Liver (tissue), 9 donors: ENCODE results near the gene OBI1. TPM values are rescaled to one million over a fixed set of nuclear protein-coding genes. Genes with fewer than 3 reads are reported as not detected.

Experiments used
- DNase-seq: peaks from one replicate; pipeline ENCODE4 v3.0.0-alpha.2; 2017; ENCODE audit warnings: low spot score
- H3K27ac ChIP-seq, 2 donors: one replicate each; pipeline ENCODE4 v1.7.0; 2013; ENCODE audit warnings: inconsistent platforms in 2 of 2, low read length in 2 of 2, control low read depth in 1 of 2, low read depth in 1 of 2, mild to moderate bottlenecking in 1 of 2
- H3K27me3 ChIP-seq, 4 donors: one replicate each; pipeline versions ENCODE4 v1.6.1 to v1.7.0; 2013; ENCODE audit warnings: low read length in 3 of 4, inconsistent platforms in 1 of 4, mild to moderate bottlenecking in 1 of 4, moderate library complexity in 1 of 4; ENCODE audit not compliant: control insufficient read depth in 4 of 4, insufficient read depth in 4 of 4
- H3K36me3 ChIP-seq, 4 donors: one replicate each; pipeline versions ENCODE4 v1.6.1 to v1.7.0; 2013; ENCODE audit warnings: low read length in 3 of 4, mild to moderate bottlenecking in 3 of 4, low read depth in 1 of 4, moderate library complexity in 1 of 4; ENCODE audit not compliant: control insufficient read depth in 4 of 4, insufficient read depth in 3 of 4
- H3K4me1 ChIP-seq, 4 donors: one replicate each; pipeline versions ENCODE4 v1.6.1 to v1.7.0; 2013; ENCODE audit warnings: low read length in 3 of 4, mild to moderate bottlenecking in 3 of 4, moderate library complexity in 1 of 4; ENCODE audit not compliant: control insufficient read depth in 4 of 4, insufficient read depth in 4 of 4
- H3K4me3 ChIP-seq, 3 donors: one replicate each; pipeline versions ENCODE4 v1.6.1 to v1.7.0; 2013; ENCODE audit warnings: low read length in 3 of 3, control low read depth in 1 of 3, low read depth in 1 of 3, mild to moderate bottlenecking in 1 of 3
- H3K9ac ChIP-seq, 2 donors: one replicate each; pipeline ENCODE4 v1.7.0; 2013; ENCODE audit warnings: low read length in 2 of 2, mild to moderate bottlenecking in 2 of 2, moderate library complexity in 2 of 2, control low read depth in 1 of 2, low read depth in 1 of 2
- H3K9me3 ChIP-seq, 4 donors: one replicate each; pipeline versions ENCODE4 v1.6.1 to v1.7.0; 2013; ENCODE audit warnings: low read length in 3 of 4; ENCODE audit not compliant: control insufficient read depth in 4 of 4
- EGR1 ChIP-seq, 2 donors: IDR thresholded peaks; 2 replicates each; pipeline ENCODE4 v1.6.1; 2016 to 2018; ENCODE audit warnings: antibody characterized with exemption in 2 of 2, low read depth in 2 of 2
- FOXA2 ChIP-seq: IDR thresholded peaks from 2 replicates; pipeline ENCODE4 v1.6.1; 2016; ENCODE audit warnings: antibody characterized with exemption
- GABPA ChIP-seq, 2 donors: IDR thresholded peaks in 1 of 2; conservative IDR thresholded peaks in 1 of 2; 2 replicates each; pipeline ENCODE4 v1.6.1; 2016; ENCODE audit warnings: antibody characterized with exemption in 2 of 2, mild to moderate bottlenecking in 1 of 2, moderate library complexity in 1 of 2
- HNF4A ChIP-seq, 2 donors: conservative IDR thresholded peaks; 2 replicates each; pipeline ENCODE4 v1.6.1; 2016; ENCODE audit warnings: antibody characterized with exemption in 2 of 2, mild to moderate bottlenecking in 2 of 2
- HNF4G ChIP-seq: IDR thresholded peaks from 2 replicates; pipeline ENCODE4 v1.6.1; 2016; ENCODE audit warnings: antibody characterized with exemption
- JUND ChIP-seq, 2 donors: IDR thresholded peaks; 2 replicates each; pipeline ENCODE4 v1.6.1; 2016; ENCODE audit warnings: antibody characterized with exemption in 2 of 2
- NR2F2 ChIP-seq: IDR thresholded peaks from 2 replicates; pipeline ENCODE4 v1.6.1; 2016; ENCODE audit warnings: antibody characterized with exemption
- RXRA ChIP-seq, 2 donors: IDR thresholded peaks; 2 replicates each; pipeline ENCODE4 v1.6.1; 2017 to 2018; ENCODE audit warnings: antibody characterized with exemption in 2 of 2, mild to moderate bottlenecking in 1 of 2
- SP1 ChIP-seq: IDR thresholded peaks from 2 replicates; pipeline ENCODE4 v1.6.1; 2018; ENCODE audit warnings: antibody characterized with exemption, mild to moderate bottlenecking
- TAF1 ChIP-seq: conservative IDR thresholded peaks from 2 replicates; pipeline ENCODE4 v1.6.1; 2016; ENCODE audit warnings: antibody characterized with exemption, mild to moderate bottlenecking
- YY1 ChIP-seq: IDR thresholded peaks from 2 replicates; pipeline ENCODE4 v1.6.1; 2016; ENCODE audit warnings: antibody characterized with exemption, mild to moderate bottlenecking
- WGBS: extraction: QIAGEN DNeasy Blood & Tissue Kit; methylation state at CpG from one replicate; pipeline ENCODE4 v1.1.7; 2013; 5-methylcytosine and 5-hydroxymethylcytosine counted together
- polyA plus RNA-seq, 2 donors: library from polyadenylated mRNA; stranded (reverse) in 1 of 2; unstranded in 1 of 2; fragments of 200-250 nt in 1 of 2; fragments of >200 nt in 1 of 2; fragmentation: Nextera tagmentation in 1 of 2; extraction: Ambion mirVana in 1 of 2; gene quantifications; one replicate each; pipeline versions ENCODE4 v1.2.1 to v1.2.3, GENCODE V29; 2013 to 2015
- total RNA-seq, 2 donors: library from RNA; depleted of rRNA; stranded (reverse); fragments of >200 nt; gene quantifications; one replicate each; pipeline ENCODE4 v1.2.3, GENCODE V29; 2014
- TF ChIP-seq, protein P1 (sequence below): IDR thresholded peaks from 2 replicates; pipeline ENCODE4 v1.6.1; 2016; ENCODE audit warnings: antibody characterized with exemption
- TF ChIP-seq, protein P2 (sequence below): IDR thresholded peaks from 2 replicates; pipeline ENCODE4 v1.6.1; 2016; ENCODE audit warnings: antibody characterized with exemption
- TF ChIP-seq, protein P3 (sequence below): fragments of 150-350 bp; IDR thresholded peaks from 2 replicates; pipeline ENCODE4 v1.5.1; 2017; ENCODE audit warnings: improper control_type of control experiment, low read depth, low read length; ENCODE audit not compliant: missing input control
- TF ChIP-seq, protein P4 (sequence below): IDR thresholded peaks from 2 replicates; pipeline ENCODE4 v1.6.1; 2016; ENCODE audit warnings: antibody characterized with exemption
- donor health status: healthy.
- donor health status: healthy.
- donor health status: healthy.
- donor health status: healthy.
- donor health status: healthy.

The OBI1 gene
- total and polyA plus RNA-seq, 4 donors: 1.7 to 8.9 (median 3.0) TPM

DNA sequence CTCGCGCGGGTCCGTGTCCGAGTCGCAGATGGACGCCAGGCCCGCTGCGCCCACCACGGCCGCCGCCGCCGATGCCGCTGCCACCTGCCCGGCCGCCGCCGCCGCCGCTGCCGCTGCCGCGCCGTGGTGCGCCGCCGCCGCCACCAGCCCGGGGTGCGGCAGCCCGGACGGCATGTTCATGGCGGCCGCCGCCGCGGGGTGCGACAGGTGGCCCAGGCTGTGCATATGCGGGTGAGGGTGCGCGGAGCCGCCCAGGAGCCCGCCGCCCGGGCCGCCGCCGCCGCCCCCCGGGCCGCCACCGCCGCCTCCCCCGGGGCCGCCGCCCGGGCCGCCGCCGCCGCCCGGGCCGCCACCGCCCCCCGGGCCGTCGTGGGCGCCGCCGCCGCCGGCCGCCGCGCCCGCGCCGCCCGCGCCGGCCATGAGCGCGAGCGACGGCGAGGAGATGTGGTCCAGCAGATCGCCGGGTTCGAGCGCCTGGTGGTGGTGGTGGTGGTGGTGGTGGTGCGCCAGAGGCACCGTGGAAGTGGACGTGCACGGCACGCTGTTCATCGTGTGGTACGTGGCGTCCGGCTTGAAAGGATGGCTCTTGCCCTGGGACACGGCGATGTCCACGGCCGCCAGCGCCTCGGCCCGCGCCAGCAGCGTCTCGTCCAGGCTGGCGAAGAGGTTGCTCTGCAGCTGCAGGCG lies 56.9 kb downstream of the OBI1 start:
- Histone ChIP-seq H3K4me3 (peak overlapping the region in 1 of 3 donors; percentile 31), H3K9me3 (peaks cover 0 to 9% (median 1%) of the 10 kb centered on the region in 4 donors), H3K27me3 (peaks cover 6 to 29% (median 22%) of the 10 kb centered on the region in 4 donors), H3K36me3 (no peaks in the 10 kb centered on the region), H3K9ac (no peak overlapping the region), H3K4me1 (peaks cover 6 to 32% (median 19%) of the 10 kb centered on the region in 4 donors), H3K27ac (no peak overlapping the region)
- no peak for DNase-seq
- WGBS: 5% methylated on average over 111 of the region's 112 CpGs
- TF ChIP-seq TAF1 (no peak), SP1 (no peak), HNF4A (conservative IDR thresholded peaks at IDR 0.05) (no peak), NR2F2 (no peak), RXRA (IDR thresholded peaks at IDR 0.05) (no peak), EGR1 (IDR thresholded peaks at IDR 0.05; ENCODE audit: low read depth in 2 of 2) (no peak)
- TF ChIP-seq, protein P1, sequence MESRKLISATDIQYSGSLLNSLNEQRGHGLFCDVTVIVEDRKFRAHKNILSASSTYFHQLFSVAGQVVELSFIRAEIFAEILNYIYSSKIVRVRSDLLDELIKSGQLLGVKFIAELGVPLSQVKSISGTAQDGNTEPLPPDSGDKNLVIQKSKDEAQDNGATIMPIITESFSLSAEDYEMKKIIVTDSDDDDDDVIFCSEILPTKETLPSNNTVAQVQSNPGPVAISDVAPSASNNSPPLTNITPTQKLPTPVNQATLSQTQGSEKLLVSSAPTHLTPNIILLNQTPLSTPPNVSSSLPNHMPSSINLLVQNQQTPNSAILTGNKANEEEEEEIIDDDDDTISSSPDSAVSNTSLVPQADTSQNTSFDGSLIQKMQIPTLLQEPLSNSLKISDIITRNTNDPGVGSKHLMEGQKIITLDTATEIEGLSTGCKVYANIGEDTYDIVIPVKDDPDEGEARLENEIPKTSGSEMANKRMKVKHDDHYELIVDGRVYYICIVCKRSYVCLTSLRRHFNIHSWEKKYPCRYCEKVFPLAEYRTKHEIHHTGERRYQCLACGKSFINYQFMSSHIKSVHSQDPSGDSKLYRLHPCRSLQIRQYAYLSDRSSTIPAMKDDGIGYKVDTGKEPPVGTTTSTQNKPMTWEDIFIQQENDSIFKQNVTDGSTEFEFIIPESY: no peak

DNA sequence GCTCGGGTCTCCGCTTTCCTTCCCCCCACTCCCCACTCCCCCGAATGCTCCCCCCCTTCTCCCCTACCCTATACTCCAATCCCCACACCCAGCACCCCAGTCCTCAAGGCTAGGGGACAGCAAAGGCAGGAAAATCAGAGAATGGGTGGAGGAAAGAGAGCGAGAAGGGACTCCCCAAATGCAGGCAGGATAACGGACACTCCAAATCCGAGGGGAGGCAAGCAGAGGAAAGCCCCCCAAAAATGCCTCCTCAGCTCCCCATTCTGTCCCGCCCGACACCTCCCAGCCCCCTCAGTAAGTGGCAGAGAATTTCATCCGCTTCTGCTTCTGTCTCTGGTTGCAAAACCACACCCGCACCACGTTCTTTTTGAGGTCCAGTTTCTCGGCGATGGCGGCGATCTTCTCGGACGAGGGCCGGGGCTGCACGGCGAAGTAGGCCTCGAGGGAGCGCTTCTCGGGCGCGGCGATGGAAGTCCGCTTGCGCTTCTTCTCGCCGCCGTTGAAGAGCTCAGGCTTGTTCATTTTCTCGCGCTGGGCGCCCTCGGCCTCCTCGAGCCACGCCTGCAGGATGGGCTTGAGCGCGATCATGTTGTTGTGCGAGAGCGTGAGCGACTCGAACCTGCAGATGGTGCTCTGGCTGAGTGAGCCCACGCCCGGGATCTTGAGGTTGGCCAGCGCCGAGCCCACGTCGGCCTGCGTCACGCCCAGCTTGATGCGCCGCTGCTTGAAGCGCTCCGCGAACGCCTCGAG lies 57.7 kb downstream of the OBI1 start:
- no peak overlapping the region for H3K9ac ChIP-seq
- no peak for TF ChIP-seq RXRA (IDR thresholded peaks at IDR 0.05)
- no peak for TF ChIP-seq JUND (IDR thresholded peaks at IDR 0.05)
- TF ChIP-seq, protein P2, sequence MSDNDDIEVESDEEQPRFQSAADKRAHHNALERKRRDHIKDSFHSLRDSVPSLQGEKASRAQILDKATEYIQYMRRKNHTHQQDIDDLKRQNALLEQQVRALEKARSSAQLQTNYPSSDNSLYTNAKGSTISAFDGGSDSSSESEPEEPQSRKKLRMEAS: no peak
- TF ChIP-seq, protein P3, sequence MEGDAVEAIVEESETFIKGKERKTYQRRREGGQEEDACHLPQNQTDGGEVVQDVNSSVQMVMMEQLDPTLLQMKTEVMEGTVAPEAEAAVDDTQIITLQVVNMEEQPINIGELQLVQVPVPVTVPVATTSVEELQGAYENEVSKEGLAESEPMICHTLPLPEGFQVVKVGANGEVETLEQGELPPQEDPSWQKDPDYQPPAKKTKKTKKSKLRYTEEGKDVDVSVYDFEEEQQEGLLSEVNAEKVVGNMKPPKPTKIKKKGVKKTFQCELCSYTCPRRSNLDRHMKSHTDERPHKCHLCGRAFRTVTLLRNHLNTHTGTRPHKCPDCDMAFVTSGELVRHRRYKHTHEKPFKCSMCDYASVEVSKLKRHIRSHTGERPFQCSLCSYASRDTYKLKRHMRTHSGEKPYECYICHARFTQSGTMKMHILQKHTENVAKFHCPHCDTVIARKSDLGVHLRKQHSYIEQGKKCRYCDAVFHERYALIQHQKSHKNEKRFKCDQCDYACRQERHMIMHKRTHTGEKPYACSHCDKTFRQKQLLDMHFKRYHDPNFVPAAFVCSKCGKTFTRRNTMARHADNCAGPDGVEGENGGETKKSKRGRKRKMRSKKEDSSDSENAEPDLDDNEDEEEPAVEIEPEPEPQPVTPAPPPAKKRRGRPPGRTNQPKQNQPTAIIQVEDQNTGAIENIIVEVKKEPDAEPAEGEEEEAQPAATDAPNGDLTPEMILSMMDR: no peak
- no peak for TF ChIP-seq NR2F2
- TF ChIP-seq, protein P1: no peak
- no peak for TF ChIP-seq HNF4G
- no peak for TF ChIP-seq YY1
- no peak for TF ChIP-seq GABPA (IDR thresholded peaks at IDR 0.05 in 1 of 2, conservative IDR thresholded peaks at IDR 0.05 in 1 of 2)
- no peak for TF ChIP-seq SP1
- TF ChIP-seq, protein P4, sequence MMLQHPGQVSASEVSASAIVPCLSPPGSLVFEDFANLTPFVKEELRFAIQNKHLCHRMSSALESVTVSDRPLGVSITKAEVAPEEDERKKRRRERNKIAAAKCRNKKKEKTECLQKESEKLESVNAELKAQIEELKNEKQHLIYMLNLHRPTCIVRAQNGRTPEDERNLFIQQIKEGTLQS: no peak
- TF ChIP-seq FOXA2: no peak
- no peak for TF ChIP-seq TAF1
- TF ChIP-seq HNF4A (conservative IDR thresholded peaks at IDR 0.05): no peak
- H3K4me3 ChIP-seq: peak overlapping the region in 1 of 3 donors; percentile 31
- no peak for DNase-seq
- WGBS: 5% methylated on average over 58 of the region's 58 CpGs
- H3K36me3 ChIP-seq: no peaks in the 10 kb centered on the region
- H3K4me1 ChIP-seq: peaks cover 7 to 36% (median 24%) of the 10 kb centered on the region in 4 donors
- H3K27me3 ChIP-seq: peaks cover 3 to 28% (median 20%) of the 10 kb centered on the region in 4 donors
- H3K9me3 ChIP-seq: peaks cover 0 to 9% (median 2%) of the 10 kb centered on the region in 4 donors
- H3K27ac ChIP-seq: no peak overlapping the region
